ENCODE results near the gene TERB1. TPM values are rescaled to one million over a fixed set of nuclear protein-coding genes. Genes with fewer than 3 reads are reported as not detected.

Gene TERB1
- total RNA-seq, 1 donor from 2014 or later = not detected

DNA sequence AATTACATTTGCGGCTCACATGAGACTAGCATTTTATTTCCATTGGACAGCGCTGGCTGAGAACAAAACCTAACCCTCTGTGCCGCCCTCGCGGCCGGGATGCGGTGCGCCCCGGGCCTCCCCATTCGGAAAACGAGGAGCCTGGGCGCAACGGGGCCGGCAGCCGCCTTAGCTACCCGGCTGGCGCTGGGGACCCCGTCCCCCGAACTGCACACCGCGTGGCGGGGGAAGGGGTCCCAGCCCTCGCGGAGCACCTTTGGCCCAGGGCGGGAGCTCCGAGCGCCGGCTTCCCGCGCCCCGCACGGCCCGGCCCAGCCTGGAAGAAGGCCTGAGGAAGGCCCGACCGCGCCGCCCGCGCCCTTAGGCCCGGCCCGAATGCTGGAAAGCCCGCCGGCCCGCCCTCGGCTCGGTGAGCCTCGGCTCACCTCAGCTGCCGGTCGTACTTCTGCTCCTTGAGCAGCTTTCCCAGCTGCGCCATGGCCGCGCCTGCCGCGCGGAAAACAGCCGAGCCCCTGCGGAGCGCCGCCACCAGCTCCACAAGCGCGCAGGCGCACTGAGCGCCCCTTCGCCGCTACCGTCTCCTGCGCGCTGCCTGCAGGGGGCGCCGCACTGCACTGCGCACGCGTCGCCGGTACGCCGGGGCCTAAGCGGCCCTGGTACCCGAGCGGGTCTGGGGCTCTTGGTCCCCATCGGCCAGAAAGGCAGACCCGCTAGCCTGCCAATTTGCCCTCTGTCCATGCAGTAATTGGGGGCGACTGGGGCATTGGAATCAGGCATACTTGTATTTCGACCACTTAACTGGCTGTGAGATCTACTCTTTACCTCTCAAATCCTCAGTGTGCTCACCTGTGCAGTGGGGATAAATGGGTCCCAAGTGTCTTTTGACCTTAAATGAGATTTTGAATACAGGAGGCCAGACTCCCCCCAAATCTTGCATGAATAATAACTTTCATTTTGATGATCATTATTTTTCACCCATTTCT lies 29.3 kb upstream of the TERB1 start, which contains the start of gene NAE1:
TSS of gene NAE1 (minus strand) at position 555 of the 983 bp plus-strand sequence. CDS start at position 478, 77 bp downstream.
- DNase-seq (ENCODE audit: low spot score) = no peak
- Mint-ChIP-seq H3K9me3 (ENCODE audit: low read depth) (no peaks in the 10 kb centered on the region), H3K36me3 (ENCODE audit: low read depth) (peaks cover 7% of the 10 kb centered on the region), H3K4me3 (ENCODE audit: unreplicated experiment) (peak within 1 kb of the TSS; percentile 61), H3K27ac (ENCODE audit: unreplicated experiment) (peak within 1 kb of the TSS; percentile 41), H3K4me1 (ENCODE audit: low read depth) (peaks cover 13% of the 10 kb centered on the region), H3K27me3 (ENCODE audit: low read depth) (peaks cover 5% of the 10 kb centered on the region)
- TF ChIP-seq, protein P1, sequence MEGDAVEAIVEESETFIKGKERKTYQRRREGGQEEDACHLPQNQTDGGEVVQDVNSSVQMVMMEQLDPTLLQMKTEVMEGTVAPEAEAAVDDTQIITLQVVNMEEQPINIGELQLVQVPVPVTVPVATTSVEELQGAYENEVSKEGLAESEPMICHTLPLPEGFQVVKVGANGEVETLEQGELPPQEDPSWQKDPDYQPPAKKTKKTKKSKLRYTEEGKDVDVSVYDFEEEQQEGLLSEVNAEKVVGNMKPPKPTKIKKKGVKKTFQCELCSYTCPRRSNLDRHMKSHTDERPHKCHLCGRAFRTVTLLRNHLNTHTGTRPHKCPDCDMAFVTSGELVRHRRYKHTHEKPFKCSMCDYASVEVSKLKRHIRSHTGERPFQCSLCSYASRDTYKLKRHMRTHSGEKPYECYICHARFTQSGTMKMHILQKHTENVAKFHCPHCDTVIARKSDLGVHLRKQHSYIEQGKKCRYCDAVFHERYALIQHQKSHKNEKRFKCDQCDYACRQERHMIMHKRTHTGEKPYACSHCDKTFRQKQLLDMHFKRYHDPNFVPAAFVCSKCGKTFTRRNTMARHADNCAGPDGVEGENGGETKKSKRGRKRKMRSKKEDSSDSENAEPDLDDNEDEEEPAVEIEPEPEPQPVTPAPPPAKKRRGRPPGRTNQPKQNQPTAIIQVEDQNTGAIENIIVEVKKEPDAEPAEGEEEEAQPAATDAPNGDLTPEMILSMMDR (IDR thresholded peaks at IDR 0.05) = peak; percentile 98

DNA sequence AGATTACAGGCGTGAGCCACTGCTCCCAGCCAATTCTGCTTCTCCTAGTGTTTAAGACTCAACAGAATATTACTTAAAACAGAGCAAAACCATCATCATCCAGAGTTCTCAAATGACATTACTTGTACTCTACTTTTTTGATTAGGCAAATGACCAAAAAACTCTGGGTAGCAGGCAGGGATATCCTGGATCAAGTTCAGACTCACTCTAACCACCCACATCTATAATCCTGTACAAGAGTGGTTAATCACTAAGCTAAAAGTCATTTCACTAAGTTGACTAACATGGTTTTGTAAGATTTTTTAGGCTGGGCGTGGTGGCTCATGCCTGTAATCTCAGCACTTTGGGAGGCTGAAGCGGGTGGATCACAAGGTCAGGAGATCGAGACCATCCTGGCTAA lies 22.6 kb upstream of the TERB1 start:
- Mint-ChIP-seq H3K36me3 (ENCODE audit: low read depth) (peaks cover 26% of the 10 kb centered on the region), H3K27me3 (ENCODE audit: low read depth) (no peaks in the 10 kb centered on the region), H3K4me1 (ENCODE audit: low read depth) (peaks cover 5% of the 10 kb centered on the region), H3K4me3 (ENCODE audit: unreplicated experiment) (no peak overlapping the region), H3K9me3 (ENCODE audit: low read depth) (no peaks in the 10 kb centered on the region), H3K27ac (ENCODE audit: unreplicated experiment) (no peak overlapping the region)
- TF ChIP-seq, protein P1 (IDR thresholded peaks at IDR 0.05) = no peak
- DNase-seq (ENCODE audit: low spot score) = no peak

DNA sequence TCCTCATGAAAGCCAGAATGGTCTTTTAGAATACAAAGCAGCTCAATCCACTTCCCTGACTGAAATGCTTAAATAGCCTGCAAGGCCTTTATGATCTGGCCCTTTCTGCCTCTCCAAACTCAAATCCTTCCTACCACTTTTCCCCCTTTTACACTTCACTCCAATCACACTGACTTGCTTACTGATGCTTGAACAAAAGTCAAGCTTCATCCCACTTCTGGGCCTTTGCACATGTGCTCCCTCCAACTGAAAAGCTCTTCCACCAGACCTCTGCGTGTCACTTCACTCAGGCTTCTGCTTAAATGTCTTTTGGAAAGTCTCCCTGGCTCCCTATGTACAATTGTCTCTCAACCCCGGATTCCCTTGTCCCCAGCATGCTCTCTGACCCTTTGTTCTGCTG lies 13.3 kb upstream of the TERB1 start:
- H3K27ac Mint-ChIP-seq (ENCODE audit: unreplicated experiment) = no peak overlapping the region
- H3K36me3 Mint-ChIP-seq (ENCODE audit: low read depth) = peaks cover 23% of the 10 kb centered on the region
- DNase-seq (ENCODE audit: low spot score) = no peak
- H3K27me3 Mint-ChIP-seq (ENCODE audit: low read depth) = no peaks in the 10 kb centered on the region
- TF ChIP-seq, protein P1 (IDR thresholded peaks at IDR 0.05) = no peak
- H3K4me3 Mint-ChIP-seq (ENCODE audit: unreplicated experiment) = no peak overlapping the region
- H3K4me1 Mint-ChIP-seq (ENCODE audit: low read depth) = no peaks in the 10 kb centered on the region
- no peaks in the 10 kb centered on the region for H3K9me3 Mint-ChIP-seq (ENCODE audit: low read depth)

DNA sequence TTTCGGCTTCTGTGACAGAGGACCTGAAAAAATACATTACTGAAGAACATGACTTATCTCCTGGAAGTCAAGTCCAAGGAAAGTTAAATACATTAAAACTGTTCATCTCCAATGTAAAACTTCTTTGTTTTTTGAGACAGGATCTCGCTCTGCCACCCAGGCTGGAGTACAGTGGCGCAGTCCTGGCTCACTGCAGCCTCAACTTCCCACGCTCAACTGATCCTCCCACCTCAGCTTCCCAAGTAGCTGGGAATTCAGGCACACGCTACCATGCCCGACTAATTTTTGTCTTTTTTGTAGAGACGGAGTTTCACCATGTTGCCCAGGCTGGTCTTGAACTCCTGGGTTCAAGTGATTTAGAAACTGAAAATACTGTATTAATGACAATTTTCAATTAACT lies 9.7 kb upstream of the TERB1 start:
- Mint-ChIP-seq H3K4me1 (ENCODE audit: low read depth) (no peaks in the 10 kb centered on the region), H3K4me3 (ENCODE audit: unreplicated experiment) (no peak overlapping the region), H3K9me3 (ENCODE audit: low read depth) (no peaks in the 10 kb centered on the region), H3K27ac (ENCODE audit: unreplicated experiment) (no peak overlapping the region), H3K36me3 (ENCODE audit: low read depth) (peaks cover 17% of the 10 kb centered on the region), H3K27me3 (ENCODE audit: low read depth) (no peaks in the 10 kb centered on the region)
- DNase-seq (ENCODE audit: low spot score) = no peak
- TF ChIP-seq, protein P1 (IDR thresholded peaks at IDR 0.05) = no peak

DNA sequence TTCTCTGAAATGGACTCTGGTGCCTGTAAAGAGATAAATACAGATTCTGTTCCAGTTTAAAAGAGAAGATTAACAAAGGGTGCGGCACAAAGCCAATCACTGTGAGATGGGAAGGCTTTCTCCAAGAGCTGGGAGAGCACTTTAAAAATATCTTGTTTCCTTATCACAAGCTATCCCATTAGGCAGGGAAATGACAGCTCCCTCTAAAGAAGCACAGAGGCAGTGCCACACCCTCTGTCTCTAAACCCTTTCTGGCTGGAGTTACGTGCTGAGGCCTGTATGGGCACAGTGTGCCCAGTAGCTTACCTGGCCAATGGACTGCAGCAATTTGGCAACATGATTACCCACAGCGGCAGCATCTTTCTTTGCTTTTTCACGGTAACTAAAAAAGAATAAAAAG lies 9.0 kb upstream of the TERB1 start:
- Mint-ChIP-seq H3K27me3 (ENCODE audit: low read depth) (no peaks in the 10 kb centered on the region), H3K36me3 (ENCODE audit: low read depth) (peaks cover 20% of the 10 kb centered on the region), H3K4me3 (ENCODE audit: unreplicated experiment) (no peak overlapping the region), H3K9me3 (ENCODE audit: low read depth) (no peaks in the 10 kb centered on the region), H3K27ac (ENCODE audit: unreplicated experiment) (no peak overlapping the region), H3K4me1 (ENCODE audit: low read depth) (no peaks in the 10 kb centered on the region)
- TF ChIP-seq, protein P1 (IDR thresholded peaks at IDR 0.05) = no peak
- DNase-seq (ENCODE audit: low spot score) = no peak
